Measurements from ENCODE around the gene DNAJC24. TPM values are rescaled to one million over a fixed set of nuclear protein-coding genes. Genes with fewer than 3 reads are reported as not detected.

The DNAJC24 gene
- total RNA-seq, 1 donor from 2014 or later: 16.2 TPM

- DNase-seq (ENCODE audit: low read depth, low spot score): no peak
Measured at GRCh38 chr11:31414338-31414737, 44.7 kb downstream of the DNAJC24 start.

- no peak for DNase-seq (ENCODE audit: low read depth, low spot score)
Measured at GRCh38 chr11:31415435-31415834, 45.8 kb downstream of the DNAJC24 start.

- DNase-seq (ENCODE audit: low read depth, low spot score): no peak
Measured at GRCh38 chr11:31417357-31417756, 47.7 kb downstream of the DNAJC24 start.

- no peak for DNase-seq (ENCODE audit: low read depth, low spot score)
Measured at GRCh38 chr11:31417816-31418215, 48.2 kb downstream of the DNAJC24 start.

- DNase-seq (ENCODE audit: low read depth, low spot score): no peak
Measured at GRCh38 chr11:31419138-31419537, 49.5 kb downstream of the DNAJC24 start.

- no peak for DNase-seq (ENCODE audit: low read depth, low spot score)
Measured at GRCh38 chr11:31419669-31420068, 50.0 kb downstream of the DNAJC24 start.

- DNase-seq (ENCODE audit: low read depth, low spot score): no peak
Measured at GRCh38 chr11:31421820-31422219, 52.2 kb downstream of the DNAJC24 start.

GRCh38 chr11:31422703-31423102 is 53.0 kb downstream of the DNAJC24 start:
- no peak for DNase-seq (ENCODE audit: low read depth, low spot score)

GRCh38 chr11:31424652-31425051 is 55.0 kb downstream of the DNAJC24 start:
- DNase-seq (ENCODE audit: low read depth, low spot score): no peak

GRCh38 chr11:31433851-31434250 is 64.2 kb downstream of the DNAJC24 start:
- no peak for DNase-seq (ENCODE audit: low read depth, low spot score)

GRCh38 chr11:31437742-31438435 is 68.2 kb downstream of the DNAJC24 start:
- DNase-seq (ENCODE audit: low read depth, low spot score): no peak

GRCh38 chr11:31441296-31441695 is 71.6 kb downstream of the DNAJC24 start:
- no peak for DNase-seq (ENCODE audit: low read depth, low spot score)

- DNase-seq (ENCODE audit: low read depth, low spot score): no peak
Measured at GRCh38 chr11:31442086-31442485, 72.4 kb downstream of the DNAJC24 start.

- DNase-seq (ENCODE audit: low read depth, low spot score): no peak
Measured at GRCh38 chr11:31443802-31444201, 74.1 kb downstream of the DNAJC24 start.

GRCh38 chr11:31445621-31446020 is 76.0 kb downstream of the DNAJC24 start:
- no peak for DNase-seq (ENCODE audit: low read depth, low spot score)

- no peak for DNase-seq (ENCODE audit: low read depth, low spot score)
Measured at GRCh38 chr11:31449040-31449439, 79.4 kb downstream of the DNAJC24 start.

GRCh38 chr11:31450841-31451240 is 81.2 kb downstream of the DNAJC24 start:
- DNase-seq (ENCODE audit: low read depth, low spot score): no peak

- DNase-seq (ENCODE audit: low read depth, low spot score): no peak
Measured at GRCh38 chr11:31455177-31455576, 85.5 kb downstream of the DNAJC24 start.

GRCh38 chr11:31464436-31464835 is 94.8 kb downstream of the DNAJC24 start:
- no peak for DNase-seq (ENCODE audit: low read depth, low spot score)

GRCh38 chr11:31474083-31474482 is 104.4 kb downstream of the DNAJC24 start:
- no peak for DNase-seq (ENCODE audit: low read depth, low spot score)

GRCh38 chr11:31477528-31478222 is 108.0 kb downstream of the DNAJC24 start:
- no peak for DNase-seq (ENCODE audit: low read depth, low spot score)

GRCh38 chr11:31478223-31478590 is 108.5 kb downstream of the DNAJC24 start:
- DNase-seq (ENCODE audit: low read depth, low spot score): no peak

- no peak for DNase-seq (ENCODE audit: low read depth, low spot score)
Measured at GRCh38 chr11:31479066-31479465, 109.4 kb downstream of the DNAJC24 start.

All from pulmonary artery endothelial cell (primary cell).